Sciatic nerve (tissue), 2 donors: ENCODE measurements around the gene LTBP3. TPM values are rescaled to one million over a fixed set of nuclear protein-coding genes. Genes with fewer than 3 reads are reported as not detected.
A peak's percentile ranks its signal among the peaks of the same experiment; 100 is the strongest.

Experiments used
- ATAC-seq: fragments of 200-7000 bp; cut with Tn5 transposase; one replicate; pipeline ENCODE4 v1.9.1; 2020; ENCODE audit warnings: mild to moderate bottlenecking, moderate library complexity
- DNase-seq: peaks from one replicate; pipeline ENCODE4 v3.0.0-alpha.2; 2020; ENCODE audit warnings: low spot score
- intact Hi-C: fragments of 100-400 bp; cut with DNase I; formaldehyde crosslinking; loops from one replicate; pipeline ENCODE4 v1.14.2; 2022
- total RNA-seq: library from RNA; stranded (reverse); fragmentation: NEBNext Ultra II Directional; extraction: Animal tissue kit (Norgen Biotek cat#: 25700); gene quantifications from one replicate; pipeline ENCODE4 v1.2.1, GENCODE V29; 2021
- donor health status: DM: no; HTN: no; CAD: no.
- donor health status: DM: no; HTN: no; CAD: no.

The LTBP3 gene
- total RNA-seq, 1 donor from 2014 or later = 306 TPM

DNA sequence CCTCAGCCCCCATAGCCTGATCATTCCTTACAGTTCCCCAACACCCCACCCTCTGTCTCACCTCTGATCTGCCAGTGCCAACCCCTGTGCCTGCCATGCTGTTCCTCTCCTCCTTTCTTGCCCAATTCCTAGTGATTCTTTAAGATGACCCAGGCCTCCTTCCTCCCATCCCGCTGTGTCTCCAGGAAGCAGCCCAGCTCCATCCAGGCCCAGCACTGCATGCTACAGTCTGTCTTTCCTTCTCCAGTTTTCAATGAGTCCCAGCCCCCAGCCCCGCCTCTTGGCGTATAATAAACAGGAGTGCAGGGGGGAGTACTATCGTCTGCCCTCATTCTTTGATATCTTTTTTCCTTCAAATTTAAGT, 12.3 kb downstream of the LTBP3 start:
- ATAC-seq = no peak
- no peak for DNase-seq
- intact Hi-C loops = loop anchor here (10.0 kb wide), 1 partner anchor 49 kb away; the partner anchor contains the start of gene KCNK7

DNA sequence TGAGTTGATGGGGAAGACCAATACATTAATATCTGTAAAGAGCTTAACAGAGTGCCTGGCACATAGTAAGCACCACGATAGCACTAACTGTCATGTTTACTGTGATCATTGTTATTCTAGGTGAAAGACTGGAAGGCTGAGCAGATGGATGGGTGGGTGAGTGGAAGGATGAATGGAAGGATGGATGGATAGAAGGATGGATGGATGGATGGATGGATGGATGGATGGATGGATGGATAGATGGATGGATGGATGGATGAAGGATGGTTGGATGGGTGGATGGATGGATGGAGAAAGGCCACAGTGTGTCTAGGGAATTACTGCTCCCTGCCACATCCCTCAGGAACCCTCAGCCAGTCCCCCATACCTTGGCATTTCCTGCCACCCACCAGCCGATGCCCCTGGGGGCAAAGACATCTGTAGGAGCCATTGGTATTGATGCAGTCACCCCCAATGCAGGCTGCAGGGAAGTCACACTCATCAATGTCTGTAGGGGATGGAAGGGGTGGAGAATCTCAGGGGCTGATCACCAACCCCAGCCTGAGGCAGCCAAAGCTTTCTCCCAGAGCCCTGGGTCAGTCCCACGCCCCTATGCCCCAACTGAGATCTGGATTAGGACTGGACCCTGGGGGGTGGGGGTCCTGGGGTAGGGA, 15.3 kb downstream of the LTBP3 start:
- intact Hi-C loops = loop anchor here (10.0 kb wide), 1 partner anchor 52 kb away; the partner anchor contains the start of gene KCNK7
- ATAC-seq = no peak

DNA sequence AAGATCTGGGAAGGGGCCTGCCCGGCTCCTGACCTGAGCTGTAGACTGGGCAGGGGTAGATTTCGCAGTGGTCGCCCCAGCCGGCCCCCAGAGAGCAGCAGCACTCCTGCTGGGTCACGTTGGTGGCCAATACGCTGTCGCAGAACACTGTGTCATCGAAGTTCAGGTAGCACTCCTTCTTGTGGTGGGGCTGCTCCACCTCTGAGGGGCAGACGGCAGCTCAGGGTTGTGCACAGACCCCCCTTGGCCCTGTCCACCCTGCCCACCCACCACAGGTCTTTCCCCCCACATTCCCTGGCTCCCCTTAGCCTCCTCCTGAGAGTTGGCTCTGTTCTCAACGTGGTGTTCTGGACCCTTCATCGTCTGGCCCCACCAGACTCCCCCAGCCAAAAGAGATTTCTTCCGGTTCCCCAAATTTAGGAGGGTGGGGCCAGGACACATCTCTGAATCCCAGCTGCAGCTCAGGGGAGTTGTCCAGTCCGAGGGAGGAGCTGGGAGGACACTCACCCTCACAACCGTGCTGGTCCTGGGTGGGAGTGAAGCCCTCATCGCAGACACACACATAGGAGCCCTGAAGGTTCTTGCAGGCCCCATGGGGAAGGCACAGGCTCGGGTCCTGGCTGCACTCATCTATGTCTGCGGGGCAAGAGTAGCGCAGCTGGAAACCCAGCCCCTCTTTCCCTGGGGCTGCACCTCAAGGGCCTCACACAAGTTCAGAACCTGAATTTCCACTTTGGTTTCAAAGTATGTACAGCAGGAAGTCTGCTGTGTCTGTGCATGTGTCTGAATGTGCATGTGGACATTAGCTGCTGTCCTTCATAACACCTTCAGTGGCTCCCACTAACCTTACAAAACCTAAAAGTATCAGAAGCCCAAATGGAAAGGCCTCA, 16.8 kb downstream of the LTBP3 start:
- DNase-seq (no peak), ATAC-seq (peak; percentile 1)
- intact Hi-C loops = loop anchor here (10.0 kb wide), 1 partner anchor 53 kb away; the partner anchor contains the start of gene KCNK7

More for the DNA sequence above, 15.3 kb downstream of the LTBP3 start:
- DNase-seq = no peak

DNA sequence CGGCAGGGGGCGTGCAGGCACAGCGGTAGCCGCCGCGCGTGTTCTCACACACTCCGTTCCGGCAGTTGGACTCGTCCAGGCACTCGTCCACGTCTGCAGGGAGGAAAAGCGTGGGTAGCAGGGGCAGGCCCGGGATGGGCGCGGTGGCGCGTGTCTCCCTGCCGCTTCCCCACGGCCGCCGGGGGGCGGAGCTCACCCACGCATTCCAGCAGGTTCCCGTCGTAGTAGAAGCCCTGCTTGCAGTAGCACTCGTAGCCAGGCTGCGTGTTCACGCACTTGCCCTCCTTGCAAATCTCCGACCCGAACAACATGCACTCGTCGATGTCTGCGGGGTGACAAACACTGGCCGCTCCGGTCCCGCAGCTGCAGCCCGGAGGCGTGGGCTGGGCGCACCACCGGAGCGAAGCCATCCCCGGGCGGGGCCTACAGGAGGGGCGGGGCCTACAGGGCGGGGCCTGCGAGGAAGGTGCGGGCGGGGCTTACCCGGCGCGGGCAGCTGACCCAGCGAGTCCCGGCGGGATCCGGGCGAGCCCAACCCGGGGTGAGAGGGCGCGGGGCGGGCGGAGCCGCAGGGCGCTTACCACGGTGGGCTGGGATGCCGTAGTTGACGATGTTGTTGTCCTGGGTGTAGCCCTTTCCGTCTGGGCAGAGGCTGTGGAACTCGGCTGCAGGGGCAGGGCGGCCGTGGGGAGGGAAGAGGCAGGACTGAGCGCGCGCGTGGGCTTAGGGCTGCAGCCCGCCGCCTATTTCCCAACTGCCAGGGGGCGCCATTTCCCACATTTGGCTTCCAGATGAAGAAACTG, 17.7 kb downstream of the LTBP3 start:
- DNase-seq = peak; percentile 96
- peak; percentile 91 for ATAC-seq
- intact Hi-C loops = loop anchor here (10.0 kb wide), 1 partner anchor 54 kb away; the partner anchor contains the start of gene KCNK7

DNA sequence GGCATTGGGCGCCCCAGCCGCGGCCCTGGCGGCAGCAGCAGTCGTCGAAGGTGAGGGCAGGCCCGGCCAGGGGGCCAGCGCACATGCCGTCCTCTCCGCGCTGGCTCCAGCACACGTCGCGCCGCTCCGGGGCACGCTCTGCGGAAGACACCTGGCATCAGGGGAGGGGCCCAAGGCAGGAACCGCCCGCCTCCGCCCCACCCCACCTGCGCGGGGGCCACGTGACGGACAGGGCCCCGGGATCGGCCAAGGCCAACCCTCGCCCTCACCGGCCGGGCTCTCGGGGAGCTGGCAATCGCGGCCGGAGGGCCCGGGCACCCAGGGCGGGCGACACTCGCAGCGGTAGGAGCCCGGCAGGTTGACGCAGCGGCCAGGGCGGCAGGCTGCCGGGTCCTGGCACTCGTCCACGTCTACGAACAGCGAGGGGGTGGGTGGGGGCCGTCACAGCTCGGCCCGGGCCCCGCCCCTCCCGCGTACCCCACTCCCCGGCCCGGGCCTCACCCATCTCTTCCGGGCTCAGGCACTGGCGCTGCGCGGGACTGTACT, 18.3 kb downstream of the LTBP3 start:
- ATAC-seq (no peak), DNase-seq (no peak)
- intact Hi-C loops = loop anchor here (10.0 kb wide), 1 partner anchor 55 kb away; the partner anchor contains the start of gene KCNK7

DNA sequence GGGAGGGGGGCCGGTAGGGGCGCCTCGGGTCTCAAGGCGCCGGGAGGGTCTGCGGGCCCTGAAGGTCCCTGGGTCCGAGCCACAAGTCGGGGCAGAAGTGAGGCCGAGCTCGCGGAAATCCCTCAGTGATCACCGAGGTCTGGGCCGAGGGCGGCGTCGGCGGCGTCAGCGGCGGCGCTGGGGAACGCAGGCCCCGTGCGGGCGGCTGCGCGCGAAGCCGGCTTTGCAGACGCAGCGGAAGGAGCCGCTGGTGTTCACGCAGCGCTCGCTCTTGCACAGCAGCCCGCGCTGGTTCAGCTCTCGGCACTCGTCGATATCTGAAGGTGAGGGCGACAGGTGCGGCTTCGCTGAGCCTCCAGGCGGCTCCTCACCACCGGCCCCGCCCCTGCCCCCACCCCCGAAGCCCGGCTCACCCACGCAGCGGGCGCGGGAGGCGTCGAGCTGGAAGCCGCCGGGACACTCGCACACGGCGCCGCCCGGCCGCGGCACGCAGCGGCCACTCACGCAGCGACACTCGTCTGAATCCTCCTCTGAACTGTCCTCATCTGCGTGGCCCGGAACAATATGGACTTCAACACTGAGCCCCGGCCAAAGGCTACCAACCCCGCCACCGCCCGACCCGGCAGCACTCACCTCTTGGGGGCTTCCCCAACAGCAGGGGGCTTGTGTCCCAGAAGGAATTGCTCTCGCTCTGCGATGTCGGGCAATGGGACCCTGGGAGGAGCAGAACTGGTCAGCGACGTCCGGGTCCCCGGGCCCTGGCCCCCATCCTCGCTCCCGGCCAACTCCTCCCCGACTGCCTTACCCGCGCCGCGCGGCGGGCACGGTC, 19.0 kb downstream of the LTBP3 start:
- DNase-seq (no peak), ATAC-seq (no peak)
- intact Hi-C loops = no loop called here

DNA sequence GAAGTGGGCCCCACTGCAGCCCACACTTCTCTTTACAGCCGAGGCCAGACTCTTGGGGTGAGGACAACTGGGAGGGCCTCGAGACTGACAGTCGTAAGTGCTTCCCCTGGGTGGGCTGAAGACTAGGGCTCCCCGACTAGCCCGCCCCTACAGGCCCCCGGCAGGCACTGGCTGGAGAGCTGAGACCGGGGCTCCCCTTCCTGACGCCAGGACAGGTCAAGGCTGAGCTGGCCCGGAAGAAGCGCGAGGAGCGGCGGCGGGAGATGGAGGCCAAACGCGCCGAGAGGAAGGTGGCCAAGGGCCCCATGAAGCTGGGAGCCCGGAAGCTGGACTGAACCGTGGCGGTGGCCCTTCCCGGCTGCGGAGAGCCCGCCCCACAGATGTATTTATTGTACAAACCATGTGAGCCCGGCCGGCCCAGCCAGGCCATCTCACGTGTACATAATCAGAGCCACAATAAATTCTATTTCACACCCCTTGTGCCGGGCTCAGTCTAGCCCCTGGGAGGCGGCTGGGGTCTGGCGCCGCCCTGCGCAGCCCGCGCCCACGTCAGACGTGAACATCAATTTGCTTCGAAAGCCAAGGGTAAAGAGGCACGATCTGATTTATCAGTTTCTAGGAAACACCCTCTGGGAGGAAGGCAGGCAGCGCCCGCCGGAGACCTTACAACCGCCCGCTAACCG, 19.8 kb downstream of the LTBP3 start:
- intact Hi-C loops = no loop called here

DNA sequence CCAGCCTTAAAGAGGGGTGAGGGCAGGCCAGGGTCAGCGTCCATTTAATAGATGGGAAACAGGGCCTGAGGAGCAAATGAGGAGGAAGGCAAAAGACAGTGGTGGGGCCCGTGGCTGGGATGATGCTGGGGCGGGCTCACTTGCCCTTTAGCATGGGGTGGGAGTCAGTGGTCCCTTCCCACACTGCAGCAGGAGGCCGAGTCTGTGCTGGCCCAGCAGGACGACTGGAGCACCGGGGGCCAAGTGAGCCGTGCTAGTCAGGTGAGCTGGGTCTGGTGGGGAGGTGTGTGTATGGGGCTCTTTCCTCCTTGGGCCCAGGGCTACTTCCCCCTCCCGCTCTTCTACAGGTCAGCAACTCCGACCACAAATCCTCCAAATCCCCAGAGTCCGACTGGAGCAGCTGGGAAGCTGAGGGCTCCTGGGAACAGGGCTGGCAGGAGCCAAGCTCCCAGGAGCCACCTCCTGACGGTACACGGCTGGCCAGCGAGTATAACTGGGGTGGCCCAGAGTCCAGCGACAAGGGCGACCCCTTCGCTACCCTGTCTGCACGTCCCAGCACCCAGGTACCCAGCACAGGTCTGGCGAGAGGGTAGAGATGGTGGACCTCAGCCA, 20.4 kb downstream of the LTBP3 start:
- intact Hi-C loops = no loop called here
- no peak for ATAC-seq
- DNase-seq = no peak

More for the DNA sequence above, 19.8 kb downstream of the LTBP3 start:
- DNase-seq = no peak
- no peak for ATAC-seq

DNA sequence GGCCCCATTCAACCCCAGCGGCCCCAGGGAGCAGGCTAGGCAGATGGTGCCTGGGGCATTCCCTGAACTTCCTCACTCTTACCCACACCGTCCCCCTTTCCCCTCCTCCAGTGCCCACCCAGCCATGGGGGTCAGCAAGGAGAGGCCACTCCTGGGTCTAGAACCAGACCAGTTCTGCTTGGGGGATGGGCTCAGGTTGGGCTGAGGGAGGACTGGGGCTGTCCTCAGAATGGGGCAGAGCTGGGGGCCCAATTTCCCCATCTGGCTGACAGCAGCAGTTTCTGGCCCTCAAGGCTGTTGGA, 20.9 kb downstream of the LTBP3 start:
- ATAC-seq (no peak), DNase-seq (no peak)
- intact Hi-C loops = no loop called here

DNA sequence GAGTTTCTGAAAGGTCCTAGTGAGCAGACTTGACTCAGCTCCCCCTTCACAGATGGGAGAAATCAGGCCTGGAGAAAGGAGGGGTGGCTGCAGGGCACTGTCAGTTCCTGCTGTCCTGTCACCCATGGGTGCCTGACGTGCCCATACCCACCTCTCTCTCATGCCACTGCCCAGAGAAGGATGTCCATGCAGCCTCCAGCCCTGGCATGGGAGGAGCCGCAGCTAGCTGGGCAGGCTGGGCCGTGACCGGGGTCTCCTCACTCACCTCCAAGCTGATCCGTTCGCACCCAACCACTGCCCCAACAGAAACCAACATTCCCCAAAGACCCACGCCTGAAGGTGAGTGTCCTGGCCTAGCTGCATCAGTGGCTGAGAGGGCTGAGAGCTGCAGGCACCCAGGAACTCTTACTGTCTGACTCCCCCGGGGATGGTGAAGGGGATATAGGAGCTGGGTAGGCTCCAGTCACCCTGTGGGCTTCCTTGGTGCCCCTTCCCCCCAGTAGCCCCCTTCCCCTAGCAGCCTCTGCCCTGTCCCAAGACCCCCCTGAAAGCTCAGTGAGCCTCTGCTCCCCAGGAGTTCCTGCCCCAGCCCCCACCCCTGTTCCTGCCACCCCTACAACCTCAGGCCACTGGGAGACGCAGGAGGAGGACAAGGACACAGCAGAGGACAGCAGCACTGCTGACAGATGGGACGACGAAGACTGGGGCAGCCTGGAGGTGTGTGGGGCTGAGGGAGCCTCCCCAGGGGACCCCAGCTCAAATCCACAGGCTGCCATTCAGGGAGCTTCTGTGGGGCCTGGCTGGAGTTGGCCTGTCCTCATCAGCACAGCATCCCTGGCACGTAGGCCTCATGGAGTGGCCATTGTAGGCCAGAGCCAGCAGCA, 21.5 kb downstream of the LTBP3 start:
- intact Hi-C loops = no loop called here
- ATAC-seq (no peak), DNase-seq (no peak)

DNA sequence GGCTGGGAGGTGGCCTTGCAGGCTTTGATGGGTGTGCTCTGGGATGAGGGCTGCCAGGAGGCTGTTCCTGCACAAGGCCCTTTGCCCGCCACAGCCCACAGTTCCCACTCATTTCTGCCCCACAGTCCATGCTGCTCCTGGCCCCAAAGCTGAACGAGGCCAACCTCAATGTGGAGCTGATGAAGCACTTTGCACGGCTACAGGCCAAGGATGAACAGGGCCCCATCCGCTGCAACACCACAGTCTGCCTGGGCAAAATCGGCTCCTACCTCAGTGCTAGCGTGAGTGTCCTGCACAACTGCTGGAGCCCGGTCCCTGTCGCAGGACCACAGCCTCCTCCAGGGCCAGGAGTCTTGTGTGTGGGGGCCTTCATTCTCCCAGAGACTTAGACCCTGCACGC, 23.1 kb downstream of the LTBP3 start:
- ATAC-seq (no peak), DNase-seq (no peak)
- intact Hi-C loops = no loop called here

DNA sequence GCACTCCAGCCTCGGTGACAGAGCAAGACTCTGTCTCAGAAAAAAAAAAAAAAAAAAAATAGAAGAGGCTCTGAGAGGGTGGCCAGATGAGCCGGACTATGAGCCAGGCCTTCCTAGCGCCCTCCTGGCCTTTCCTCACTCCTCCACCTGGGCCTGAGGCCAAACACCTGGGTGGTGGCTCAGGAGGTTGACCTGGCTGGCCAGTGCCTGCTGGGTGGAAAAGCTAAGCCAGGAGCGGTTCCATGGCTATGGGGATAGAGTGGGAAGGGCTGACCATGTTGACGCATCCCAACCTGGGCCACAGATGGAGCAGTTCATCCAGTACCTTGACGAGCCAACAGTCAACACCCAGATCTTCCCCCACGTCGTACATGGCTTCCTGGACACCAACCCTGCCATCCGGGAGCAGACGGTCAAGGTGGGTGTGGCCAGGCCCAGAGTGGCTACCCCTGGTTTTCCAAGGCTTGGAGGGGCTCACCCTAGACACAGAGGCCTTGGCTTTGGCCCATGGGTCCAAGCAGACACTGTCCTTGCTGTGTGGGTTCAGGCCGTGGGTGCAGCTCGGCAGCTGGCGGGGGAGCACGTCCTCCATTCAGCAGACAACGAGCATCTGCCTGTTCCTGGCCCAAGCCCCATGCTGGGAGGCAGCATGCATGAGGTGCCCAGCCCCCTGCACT, 25.6 kb downstream of the LTBP3 start:
- no peak for DNase-seq
- intact Hi-C loops = no loop called here

DNA sequence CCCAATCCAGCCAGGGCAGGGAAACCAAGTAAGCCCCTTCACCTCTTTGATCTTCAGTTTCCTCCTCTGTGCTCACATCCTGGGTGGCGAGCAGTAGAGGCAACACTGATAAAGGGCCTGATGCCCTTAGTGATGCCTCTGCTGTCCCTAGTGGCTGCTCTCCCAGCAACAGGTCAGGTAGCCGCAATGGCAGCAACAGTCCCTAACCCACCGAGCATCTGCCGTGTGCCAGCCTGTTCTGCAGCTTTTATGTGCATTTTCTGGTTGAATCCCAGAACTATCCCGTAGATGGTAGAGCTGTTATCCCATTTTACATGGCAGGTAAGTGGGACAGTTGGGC, 28.0 kb downstream of the LTBP3 start:
- no peak for ATAC-seq
- intact Hi-C loops = no loop called here
- DNase-seq = no peak

More for the DNA sequence above, 25.6 kb downstream of the LTBP3 start:
- no peak for ATAC-seq

DNA sequence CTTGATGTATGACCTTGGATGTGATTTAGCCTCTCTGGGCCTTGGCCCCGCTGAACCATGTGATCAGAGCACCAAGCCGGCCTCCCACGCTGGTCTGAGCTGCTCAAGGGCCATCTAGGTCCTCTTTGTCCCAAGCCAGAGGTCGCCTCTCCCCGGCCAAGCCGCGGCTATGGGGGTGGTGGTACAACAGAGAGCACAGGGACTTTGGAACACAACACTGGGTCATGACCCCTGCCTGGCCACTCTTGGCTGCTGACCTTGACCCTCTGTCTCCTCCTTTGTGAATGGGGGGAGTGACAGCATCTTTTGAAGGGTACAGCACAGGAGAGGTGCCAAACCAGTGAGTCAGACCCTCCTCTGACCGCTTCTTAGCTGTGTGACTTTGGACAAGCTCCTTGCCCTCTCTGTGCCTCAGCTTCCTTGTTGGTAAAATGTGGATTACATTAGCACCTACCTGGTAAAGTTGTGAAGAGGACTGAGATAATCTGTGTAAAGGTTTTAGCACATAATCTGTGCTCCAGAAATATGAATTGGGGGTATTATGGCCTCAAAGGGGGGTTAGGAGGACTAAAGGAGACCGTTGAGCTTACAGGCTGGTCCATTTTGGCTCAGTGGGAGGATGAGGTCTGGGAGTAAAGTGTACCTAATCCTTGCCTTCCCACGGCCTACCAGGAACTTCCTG, 28.5 kb downstream of the LTBP3 start:
- peak; percentile 70 for DNase-seq
- intact Hi-C loops = no loop called here
- peak; percentile 9 for ATAC-seq

DNA sequence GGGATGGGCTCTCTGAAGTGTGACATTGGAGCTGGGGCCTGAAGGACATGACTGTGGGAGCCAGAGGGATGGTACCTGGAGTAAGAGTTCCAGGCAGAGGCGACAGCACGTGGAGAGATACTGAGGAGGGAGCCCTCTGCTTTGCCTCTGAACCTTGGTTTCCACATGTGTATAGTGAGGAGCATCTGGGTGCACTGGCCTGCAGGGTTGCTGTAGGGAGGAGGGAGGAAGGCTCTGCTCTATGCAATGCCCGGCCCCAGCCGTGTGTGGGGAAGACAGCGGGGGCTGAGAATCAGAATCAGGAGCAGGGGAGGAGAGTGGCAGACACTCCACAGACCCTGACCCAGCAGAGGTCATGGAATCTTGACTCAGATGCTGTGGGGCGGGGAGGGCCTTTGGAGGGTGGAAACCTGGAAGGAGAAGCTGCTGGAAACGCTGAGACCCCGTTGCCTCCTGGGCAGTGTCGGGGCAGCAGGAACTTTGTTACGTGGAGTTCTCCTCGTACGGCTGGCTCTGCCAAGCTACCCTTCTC, 29.3 kb downstream of the LTBP3 start:
- intact Hi-C loops = no loop called here
- no peak for ATAC-seq
- DNase-seq = no peak
